GM12878 (cell line): ENCODE results near the gene TECPR1. TPM values are rescaled to one million over a fixed set of nuclear protein-coding genes. Genes with fewer than 3 reads are reported as not detected.

Experiments
- ATAC-seq: fragments of 200-7000 bp; cut with Tn5 transposase; 3 replicates; pipeline ENCODE4 v1.9.1; 2020; ENCODE audit warnings: mild to moderate bottlenecking, moderate library complexity
- BruUV-seq: library from RNA; stranded (reverse); fragments of 400-500 nt; replicated peaks from 2 replicates; lab custom pipeline; 2021; lab: Mats Ljungman, UMichigan
- CTCF ChIA-PET: fragments of 300-600 bp; sonication (Branson Sonifier 250); formaldehyde crosslinking; extraction: SDS; loops from one replicate; lab custom pipeline; 2021; ENCODE audit warnings: inconsistent platforms; lab: Yijun Ruan, JAX
- POLR2A ChIA-PET: fragments of 350-600 bp; formaldehyde crosslinking; extraction: SDS; loops from one replicate; lab custom pipeline; 2021; ENCODE audit warnings: inconsistent platforms; lab: Charles Lee
- RAD21 ChIA-PET: fragments of 300-600 bp; sonication (Branson Sonifier 250); formaldehyde crosslinking; loops from one replicate; lab custom pipeline; 2023; ENCODE audit warnings: antibody characterized with exemption; ENCODE audit not compliant: unreplicated experiment; lab: Charles Lee
- SMC1A ChIA-PET: fragments of 300-600 bp; sonication (Branson Sonifier 250); formaldehyde crosslinking; loops from one replicate; lab custom pipeline; 2023; ENCODE audit not compliant: unreplicated experiment, uncharacterized antibody; lab: Charles Lee
- DNase-seq: peaks from one replicate; pipeline ENCODE4 v3.0.0-alpha.2; 2011; ENCODE audit warnings: low read depth, low spot score
- FAIRE-seq: peaks from 3 replicates; lab custom pipeline; 2011; peaks lifted over from hg19 to GRCh38; lab: Jason Lieb, UNC
- H2AFZ ChIP-seq: 2 replicates; pipeline ENCODE4 v1.6.0; 2011; ENCODE audit warnings: low read depth, low read length, control low read depth; ENCODE audit not compliant: control insufficient read depth
- H3K27ac ChIP-seq: 2 replicates; pipeline ENCODE4 v1.5.1; 2011; ENCODE audit warnings: control low read depth; ENCODE audit not compliant: control insufficient read depth, insufficient read depth
- H3K27me3 ChIP-seq, 2 experiments: replicated peaks in 1 of 2; 2 replicates each; pipeline versions ENCODE4 v1.6.0 to v1.6.1; 2011; ENCODE audit warnings: low read length in 1 of 2; ENCODE audit not compliant: control insufficient read depth in 2 of 2, insufficient read depth in 2 of 2
- H3K36me3 ChIP-seq, 2 experiments: 2 replicates each; pipeline ENCODE4 v1.5.1; 2011; ENCODE audit warnings: low read length in 1 of 2; ENCODE audit not compliant: control insufficient read depth in 2 of 2, insufficient read depth in 2 of 2
- H3K4me1 ChIP-seq: 2 replicates; pipeline ENCODE4 v1.6.1; 2011; ENCODE audit warnings: mild to moderate bottlenecking, low read length, moderate library complexity, mixed read lengths; ENCODE audit not compliant: control insufficient read depth, insufficient read depth
- H3K4me2 ChIP-seq: 2 replicates; pipeline ENCODE4 v1.6.0; 2011; ENCODE audit warnings: control low read depth; ENCODE audit not compliant: control insufficient read depth, insufficient read depth
- H3K4me3 ChIP-seq: fragments of 200-600 bp; sonication (generic); 2 replicates; pipeline ENCODE4 v1.5.1; 2016
- H3K79me2 ChIP-seq: 2 replicates; pipeline ENCODE4 v1.6.0; 2011; ENCODE audit warnings: low read length; ENCODE audit not compliant: control insufficient read depth, insufficient read depth
- H3K9ac ChIP-seq: 2 replicates; pipeline ENCODE4 v1.8.0; 2011; ENCODE audit warnings: low read length, control low read depth, mixed read lengths; ENCODE audit not compliant: control insufficient read depth, insufficient read depth
- H3K9me3 ChIP-seq: replicated peaks from 3 replicates; pipeline ENCODE4 v1.5.1; 2011; ENCODE audit warnings: mild to moderate bottlenecking, low read length; ENCODE audit not compliant: control insufficient read depth, insufficient read depth
- H4K20me1 ChIP-seq: 2 replicates; pipeline ENCODE4 v1.6.0; 2011; ENCODE audit not compliant: control insufficient read depth, insufficient read depth
- CBFB ChIP-seq: IDR thresholded peaks from 2 replicates; pipeline ENCODE4 v1.6.1; 2016; ENCODE audit warnings: antibody characterized with exemption, low read depth
- ELK1 ChIP-seq: IDR thresholded peaks from 2 replicates; pipeline ENCODE4 v1.6.1; 2012; ENCODE audit warnings: low read depth, low read length, improper control_type of control experiment
- KDM1A ChIP-seq: fragments of 200-600 bp; sonication (generic); IDR thresholded peaks from 2 replicates; pipeline ENCODE4 v1.6.1; 2016; ENCODE audit warnings: borderline replicate concordance
- TBL1XR1 ChIP-seq: IDR thresholded peaks from 2 replicates; pipeline ENCODE4 v1.6.1; 2012; ENCODE audit warnings: low read depth, low read length, improper control_type of control experiment
- ZBTB40 ChIP-seq: fragments of 450-650 bp; IDR thresholded peaks from 2 replicates; pipeline ENCODE4 v1.6.1; 2016; ENCODE audit warnings: mild to moderate bottlenecking, moderate library complexity, borderline replicate concordance
- ZNF207 ChIP-seq: fragments of 450-650 bp; IDR thresholded peaks from 2 replicates; pipeline ENCODE4 v1.6.1; 2014; ENCODE audit warnings: antibody characterized with exemption, mild to moderate bottlenecking, borderline replicate concordance
- WGBS: methylation state at CpG from one replicate; pipeline ENCODE4 v1.1.6; 2016; ENCODE audit warnings: low lambda C conversion rate; ENCODE audit not compliant: insufficient replicate concordance, insufficient coverage; ENCODE audit errors: missing lambda C conversion rate; 5-methylcytosine and 5-hydroxymethylcytosine counted together
- in situ Hi-C: fragments of 300-500 bp; cut with MboI; formaldehyde crosslinking; loops from 9 replicates; pipeline ENCODE4 v1.14.3; 2018; ENCODE audit warnings: mixed read lengths
- intact Hi-C: fragments of 100-400 bp; cut with micrococcal nuclease; formaldehyde crosslinking; loops from one replicate; pipeline ENCODE4 v1.14.2; 2022; ENCODE audit not compliant: unreplicated experiment
- polyA plus RNA-seq, 11 experiments: library from polyadenylated mRNA; depleted of rRNA in 4 of 11; unstranded in 6 of 11; stranded (reverse) in 5 of 11; fragments of >200 nt; fragmentation: Nextera tagmentation in 4 of 11; fragmentation: Illumina TruSeq in 1 of 11; extraction: Ambion mirVana in 4 of 11; extraction: Trizol in 1 of 11; gene quantifications; 1 replicate in 1 of 11; 2 replicates in 10 of 11; pipeline versions ENCODE4 v1.2.1 to v1.2.3, GENCODE V29; 2011 to 2016; ENCODE audit warnings: inconsistent platforms in 2 of 11, missing spikeins in 2 of 11, low read depth in 1 of 11
- total RNA-seq, 4 experiments: library from RNA; depleted of rRNA in 3 of 4; stranded (reverse); fragments of >200 nt in 3 of 4; fragmentation: Illumina TruSeq in 1 of 4; extraction: Trizol in 1 of 4; gene quantifications; 2 replicates each; pipeline versions ENCODE4 v1.2.1 to v1.2.3, GENCODE V29; 2013 to 2021

The TECPR1 gene
- total and polyA plus RNA-seq, 10 of the 15 experiments (the other 5 are each of a cell fraction or from before 2014, with no cell fraction given): 0.26 to 16.8 (median 4.2) TPM

GRCh38 chr7:98166668-98166970, 85.4 kb downstream of the TECPR1 start:
- H3K4me3 ChIP-seq: no peak overlapping the region
- 59% methylated on average over 2 of the region's 2 CpGs for WGBS
- H3K27me3 ChIP-seq: no peaks in the 10 kb centered on the region
- ATAC-seq: no peak
- no peak overlapping the region for H3K27ac ChIP-seq
- H3K4me2 ChIP-seq: no peak overlapping the region
- SMC1A ChIA-PET: interaction anchor here (0.8 to 7.3 kb wide), 11 partner anchors 10 to 145 kb away, joined by 3 to 195 read pairs (median 4); partner anchors contain the start of gene LMTK2
- no peaks in the 10 kb centered on the region for H3K79me2 ChIP-seq
- no peak for FAIRE-seq
- no peaks in the 10 kb centered on the region for H3K9me3 ChIP-seq
- no peaks in the 10 kb centered on the region for H3K4me1 ChIP-seq
- H3K36me3 ChIP-seq: no peaks in the 10 kb centered on the region; a peak in 1 of 4 replicates
- RAD21 ChIA-PET: interaction anchor here (1.3 to 8.9 kb wide), 9 partner anchors 25 to 143 kb away, joined by 4 to 297 read pairs (median 12); partner anchors contain the start of gene LMTK2
- H2AFZ ChIP-seq: no peak overlapping the region
- intact Hi-C loops (loop anchor here (1.0 kb wide), 1 partner anchor 60 kb away; the partner anchor contains the start of gene LMTK2), in situ Hi-C loops (no loop called here)
- CTCF ChIA-PET: interaction anchor here (0.6 to 10.0 kb wide), 15 partner anchors 21 to 153 kb away, joined by 3 to 450 read pairs (median 4); partner anchors contain the start of gene LMTK2
- no peaks in the 10 kb centered on the region for H4K20me1 ChIP-seq
- no peak for DNase-seq
- no TSS peak for BruUV-seq
- TF ChIP-seq CBFB (no peak), KDM1A (no peak), ELK1 (no peak), ZBTB40 (no peak), ZNF207 (no peak), TBL1XR1 (no peak)
- POLR2A ChIA-PET: interaction anchor here (1.0 to 1.4 kb wide), 3 partner anchors 55 to 145 kb away, joined by 3 to 4 read pairs (median 4); no protein-coding TSS in a partner anchor
- no peak overlapping the region for H3K9ac ChIP-seq
